Peyer's patch (tissue), 4 donors: ENCODE results near the gene AHDC1.

Source experiments
- CTCF ChIP-seq, 6 experiments: fragments of 450-650 bp in 4 of 6; fragments of 200-600 bp in 2 of 6; sonication (generic) in 1 of 6; IDR thresholded peaks; one replicate each; pipeline ENCODE4 v1.5.1; 2017 to 2019; ENCODE audit warnings: antibody characterized with exemption in 6 of 6, mild to moderate bottlenecking in 3 of 6, moderate library complexity in 1 of 6
- POLR2A ChIP-seq, 2 donors: fragments of 450-650 bp; IDR thresholded peaks; one replicate each; pipeline ENCODE4 v1.5.1; 2017; ENCODE audit warnings: antibody characterized with exemption in 2 of 2, mild to moderate bottlenecking in 2 of 2, moderate library complexity in 2 of 2

GRCh38 chr1:27529704-27530018 is 74.3 kb downstream of the AHDC1 start:
- TF ChIP-seq POLR2A (IDR thresholded peaks at IDR 0.05): no peak
- no peak for TF ChIP-seq CTCF (IDR thresholded peaks at IDR 0.05)
